HEK293T (cell line): ENCODE measurements around the gene LSG1.

Experiments
- CTCF ChIA-PET: fragments of 350-600 bp; formaldehyde crosslinking; extraction: SDS; loops from one replicate; lab custom pipeline; 2021; ENCODE audit warnings: antibody characterized with exemption, inconsistent platforms; lab: Yijun Ruan, JAX
- POLR2A ChIA-PET: fragments of 350-600 bp; formaldehyde crosslinking; extraction: SDS; loops from one replicate; lab custom pipeline; 2020; ENCODE audit warnings: antibody characterized with exemption, inconsistent platforms; lab: Yijun Ruan, JAX
- DNase-seq: peaks from one replicate; pipeline ENCODE4 v3.0.0; 2012; ENCODE audit warnings: mixed read lengths; ENCODE audit errors: extremely low spot score
- ARNT ChIP-seq: fragments of 450-650 bp; IDR thresholded peaks from 2 replicates; pipeline ENCODE4 v1.6.1; 2017; ENCODE audit warnings: mild to moderate bottlenecking
- BHLHE40 ChIP-seq: fragments of 450-650 bp; IDR thresholded peaks from 2 replicates; pipeline ENCODE4 v1.6.1; 2016; ENCODE audit warnings: mild to moderate bottlenecking, moderate library complexity, borderline replicate concordance
- CTBP1 ChIP-seq: fragments of 450-650 bp; IDR thresholded peaks from 2 replicates; pipeline ENCODE4 v1.6.1; 2016; ENCODE audit warnings: borderline replicate concordance
- ELF4 ChIP-seq: fragments of 450-650 bp; IDR thresholded peaks from 2 replicates; pipeline ENCODE4 v1.6.1; 2017; ENCODE audit warnings: antibody characterized with exemption
- FOXA1 ChIP-seq: fragments of 450-650 bp; IDR thresholded peaks from 2 replicates; pipeline ENCODE4 v1.6.1; 2016; ENCODE audit warnings: mild to moderate bottlenecking
- FOXK2 ChIP-seq: fragments of 450-650 bp; IDR thresholded peaks from 2 replicates; pipeline ENCODE4 v1.6.1; 2016; ENCODE audit warnings: mild to moderate bottlenecking
- FOXM1 ChIP-seq: fragments of 450-650 bp; IDR thresholded peaks from 2 replicates; pipeline ENCODE4 v1.6.1; 2017; ENCODE audit warnings: mild to moderate bottlenecking, borderline replicate concordance
- HDGF ChIP-seq: fragments of 450-650 bp; IDR thresholded peaks from 2 replicates; pipeline ENCODE4 v1.6.1; 2017; ENCODE audit warnings: antibody characterized with exemption, borderline replicate concordance
- L3MBTL2 ChIP-seq: fragments of 450-650 bp; conservative IDR thresholded peaks from 2 replicates; pipeline ENCODE4 v1.6.1; 2016; ENCODE audit warnings: mild to moderate bottlenecking
- LEF1 ChIP-seq: fragments of 450-650 bp; IDR thresholded peaks from 2 replicates; pipeline ENCODE4 v1.6.1; 2017; ENCODE audit warnings: mild to moderate bottlenecking, borderline replicate concordance
- NFRKB ChIP-seq: fragments of 450-650 bp; IDR thresholded peaks from 2 replicates; pipeline ENCODE4 v1.6.1; 2016; ENCODE audit warnings: mild to moderate bottlenecking, moderate library complexity
- SP1 ChIP-seq: fragments of 450-650 bp; IDR thresholded peaks from 2 replicates; pipeline ENCODE4 v1.6.1; 2017
- SUZ12 ChIP-seq: fragments of 450-650 bp; IDR thresholded peaks from 2 replicates; pipeline ENCODE4 v1.6.1; 2016; ENCODE audit warnings: mild to moderate bottlenecking
- TARDBP ChIP-seq: fragments of 450-650 bp; IDR thresholded peaks from 2 replicates; pipeline ENCODE4 v1.6.1; 2016
- ZNF384 ChIP-seq: fragments of 450-650 bp; IDR thresholded peaks from 2 replicates; pipeline ENCODE4 v1.6.1; 2016
- TF ChIP-seq, protein P1 (sequence below): fragments of 450-650 bp; IDR thresholded peaks from 2 replicates; pipeline ENCODE4 v1.6.1; 2016

LSG1 gene

GRCh38 chr3:194689493-194689944 is 17.5 kb upstream of the LSG1 start:
- ChIA-PET CTCF (no interaction called here), POLR2A (no interaction called here)
- no peak for DNase-seq
- no peak for TF ChIP-seq FOXA1
- no peak for TF ChIP-seq ZNF384
- TF ChIP-seq CTBP1: no peak
- TF ChIP-seq L3MBTL2: no peak
- TF ChIP-seq, protein P1, sequence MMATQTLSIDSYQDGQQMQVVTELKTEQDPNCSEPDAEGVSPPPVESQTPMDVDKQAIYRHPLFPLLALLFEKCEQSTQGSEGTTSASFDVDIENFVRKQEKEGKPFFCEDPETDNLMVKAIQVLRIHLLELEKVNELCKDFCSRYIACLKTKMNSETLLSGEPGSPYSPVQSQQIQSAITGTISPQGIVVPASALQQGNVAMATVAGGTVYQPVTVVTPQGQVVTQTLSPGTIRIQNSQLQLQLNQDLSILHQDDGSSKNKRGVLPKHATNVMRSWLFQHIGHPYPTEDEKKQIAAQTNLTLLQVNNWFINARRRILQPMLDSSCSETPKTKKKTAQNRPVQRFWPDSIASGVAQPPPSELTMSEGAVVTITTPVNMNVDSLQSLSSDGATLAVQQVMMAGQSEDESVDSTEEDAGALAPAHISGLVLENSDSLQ: no peak
- no peak for TF ChIP-seq ELF4
- TF ChIP-seq FOXK2: no peak
- TF ChIP-seq SP1: no peak
- TF ChIP-seq FOXM1: no peak
- TF ChIP-seq HDGF: no peak
- TF ChIP-seq NFRKB: no peak
- TF ChIP-seq BHLHE40: no peak
- TF ChIP-seq LEF1: no peak
- TF ChIP-seq TARDBP: no peak
- TF ChIP-seq SUZ12: no peak
- no peak for TF ChIP-seq ARNT

DNA sequence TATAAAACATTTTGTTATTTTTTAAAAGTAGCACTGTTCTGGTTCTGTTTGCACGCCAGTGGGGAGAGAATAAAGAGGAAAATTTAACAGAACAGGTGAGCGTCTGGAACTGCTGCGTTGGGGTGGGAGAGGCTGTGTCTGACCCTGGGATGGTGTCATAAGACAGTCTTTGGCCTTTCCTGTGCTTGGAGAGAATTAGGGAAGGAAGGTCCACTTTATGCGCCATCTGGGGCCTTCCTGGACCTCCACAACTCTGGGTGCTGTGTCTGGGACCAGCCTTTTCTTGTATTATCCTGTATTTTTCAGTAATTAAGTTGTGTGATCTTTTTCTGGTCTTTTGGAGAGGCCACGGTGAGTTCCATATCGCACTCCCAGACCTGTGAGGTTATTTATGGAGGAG is 17.0 kb upstream of the LSG1 start:
- CTCF ChIA-PET: no interaction called here
- no peak for DNase-seq
- TF ChIP-seq TARDBP (no peak), NFRKB (no peak)
- POLR2A ChIA-PET: no interaction called here

DNA sequence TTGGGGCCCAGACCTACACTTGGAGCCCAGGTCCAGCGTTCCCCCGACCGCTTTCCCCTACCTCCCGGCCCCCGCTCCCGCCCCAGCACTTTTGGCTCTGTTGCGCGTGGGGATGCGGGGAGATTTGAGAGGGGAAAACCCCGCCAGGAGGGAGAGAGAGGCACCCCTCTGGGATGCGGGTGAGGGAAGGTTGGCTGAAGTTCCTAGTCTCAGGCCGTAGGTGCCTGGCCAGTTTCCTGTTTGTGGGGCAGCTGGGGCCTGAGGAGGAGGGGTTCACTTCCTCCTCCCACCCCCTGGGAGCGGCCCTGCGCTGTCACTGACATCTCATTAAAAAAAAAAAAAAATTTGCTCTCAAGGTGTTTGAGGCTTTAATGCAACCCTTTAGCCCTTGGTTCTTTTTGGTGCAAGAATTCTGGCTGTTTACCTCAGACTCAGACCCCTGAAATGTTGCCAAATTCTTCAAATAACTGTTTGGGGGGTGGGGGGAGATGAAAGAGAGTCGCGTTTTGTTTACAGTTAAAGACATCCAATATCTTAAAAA is 16.3 kb upstream of the LSG1 start:
- ChIA-PET CTCF (interaction anchor here (0.7 kb wide), 1 partner anchor 1389 kb away, joined by 3 read pairs; no protein-coding TSS in a partner anchor), POLR2A (interaction anchor here (0.7 to 1.7 kb wide), 5 partner anchors 16 to 582 kb away, joined by 3 to 4 read pairs (median 4); partner anchors contain the start of gene LSG1)
- no peak for DNase-seq
- no peak for TF ChIP-seq FOXM1
- TF ChIP-seq ZNF384: no peak
- TF ChIP-seq HDGF: no peak
- no peak for TF ChIP-seq BHLHE40
- no peak for TF ChIP-seq CTBP1
- TF ChIP-seq FOXA1: no peak
- TF ChIP-seq ELF4: no peak
- TF ChIP-seq SP1: no peak
- TF ChIP-seq SUZ12: no peak
- TF ChIP-seq FOXK2: no peak
- TF ChIP-seq TARDBP: no peak

DNA sequence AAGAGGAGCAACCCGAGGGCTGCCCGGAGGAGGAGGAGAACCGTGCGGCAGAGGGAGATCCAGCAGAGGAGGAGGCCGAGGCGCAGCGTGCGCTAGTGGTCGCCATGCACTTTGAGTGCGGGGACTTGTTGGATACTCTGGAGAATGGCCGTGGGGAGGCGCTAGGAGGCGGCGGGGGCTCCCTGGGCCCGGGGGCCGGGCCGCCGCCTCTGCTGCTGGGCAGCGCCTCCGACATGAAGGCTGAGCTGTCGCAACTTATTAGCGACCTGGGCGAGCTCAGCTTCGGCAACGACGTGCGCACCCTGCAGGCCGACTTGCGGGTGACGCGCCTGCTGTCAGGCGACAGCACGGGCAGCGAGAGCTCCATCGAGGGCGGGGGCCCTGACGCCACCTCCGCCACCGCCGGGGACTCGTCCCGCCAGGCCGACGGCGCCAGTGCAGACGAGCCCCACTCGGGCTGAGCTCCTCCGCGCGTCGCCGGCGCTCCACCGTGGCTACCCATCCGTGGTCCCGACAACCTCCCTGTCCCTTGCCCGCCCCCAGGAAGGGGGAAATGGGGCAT is 15.7 kb upstream of the LSG1 start:
- ChIA-PET CTCF (interaction anchor here (0.7 kb wide), 1 partner anchor 1389 kb away, joined by 3 read pairs; no protein-coding TSS in a partner anchor), POLR2A (interaction anchor here (0.7 to 1.7 kb wide), 5 partner anchors 16 to 582 kb away, joined by 3 to 4 read pairs (median 4); partner anchors contain the start of gene LSG1)
- TF ChIP-seq ZNF384 (no peak), L3MBTL2 (no peak), CTBP1 (no peak)
- DNase-seq: peak; percentile 41

GRCh38 chr3:194686816-194687637 is 15.0 kb upstream of the LSG1 start:
- TF ChIP-seq NFRKB (no peak), CTBP1 (no peak), L3MBTL2 (no peak), ZNF384 (no peak), FOXM1 (no peak), SP1 (no peak), ELF4 (no peak)
- CTCF ChIA-PET: interaction anchor here (0.7 kb wide), 1 partner anchor 1388 kb away, joined by 3 read pairs; no protein-coding TSS in a partner anchor
- no peak for DNase-seq

GRCh38 chr3:194686414-194686815 is 14.4 kb upstream of the LSG1 start:
- TF ChIP-seq FOXK2 (no peak), SP1 (no peak), SUZ12 (no peak), ELF4 (no peak), NFRKB (no peak), FOXM1 (no peak), BHLHE40 (no peak), L3MBTL2 (no peak), LEF1 (no peak), FOXA1 (no peak)
- POLR2A ChIA-PET: interaction anchor here (0.7 to 1.4 kb wide), 5 partner anchors 13 to 576 kb away, joined by 3 to 4 read pairs (median 3); no protein-coding TSS in a partner anchor
- CTCF ChIA-PET: interaction anchor here (0.7 kb wide), 1 partner anchor 836 kb away, joined by 3 read pairs; no protein-coding TSS in a partner anchor
- no peak for DNase-seq

More at GRCh38 chr3:194686816-194687637, 15.0 kb upstream of the LSG1 start:
- POLR2A ChIA-PET: interaction anchor here (0.8 to 1.7 kb wide), 5 partner anchors 15 to 583 kb away, joined by 3 to 4 read pairs (median 4); partner anchors contain the start of gene LSG1
